K562 (cell line): ENCODE results near the gene ANXA1. TPM values are rescaled to one million over a fixed set of nuclear protein-coding genes. Genes with fewer than 3 reads are reported as not detected.

Source experiments
- ARNT ChIP-seq, 2 experiments: fragments of 450-650 bp; IDR thresholded peaks; 2 replicates each; pipeline ENCODE4 v1.6.1; 2016; ENCODE audit warnings: mild to moderate bottlenecking in 1 of 2
- ATF7 ChIP-seq: fragments of 450-650 bp; IDR thresholded peaks from 2 replicates; pipeline ENCODE4 v1.7.1; 2014; ENCODE audit warnings: mild to moderate bottlenecking, moderate library complexity
- BRD4 ChIP-seq: fragments of 200-600 bp; sonication (generic); IDR thresholded peaks from 2 replicates; pipeline ENCODE4 v1.6.1; 2017; ENCODE audit warnings: inconsistent platforms
- CBX1 ChIP-seq: sonication (generic); IDR thresholded peaks from 2 replicates; pipeline ENCODE4 v1.6.1; 2016; ENCODE audit warnings: antibody characterized with exemption, low read depth, mild to moderate bottlenecking
- EP300 ChIP-seq: IDR thresholded peaks from 2 replicates; pipeline ENCODE4 v1.6.1; 2012; ENCODE audit warnings: low read length, improper control_type of control experiment
- EP400 ChIP-seq: fragments of 450-650 bp; IDR thresholded peaks from 2 replicates; pipeline ENCODE4 v1.6.1; 2017; ENCODE audit warnings: antibody characterized with exemption, mild to moderate bottlenecking, moderate library complexity
- FOSL1 ChIP-seq: fragments of 200-800 bp; sonication (Bioruptor generic); conservative IDR thresholded peaks from 2 replicates; pipeline ENCODE4 v1.6.1; 2016; ENCODE audit warnings: missing genetic modification characterization, missing compliant biosample characterization
- FOXA3 ChIP-seq, 2 experiments: fragments of 450-650 bp in 1 of 2; sonication (generic) in 1 of 2; formaldehyde crosslinking; IDR thresholded peaks in 1 of 2; conservative IDR thresholded peaks in 1 of 2; 2 replicates each; pipeline versions ENCODE4 v1.4.0 to v1.8.0; 2020 to 2022; ENCODE audit warnings: mild to moderate bottlenecking in 2 of 2, missing genetic modification reagents in 1 of 2
- JUNB ChIP-seq: fragments of 450-650 bp; formaldehyde crosslinking; conservative IDR thresholded peaks from 2 replicates; pipeline ENCODE4 v1.4.0; 2020; ENCODE audit warnings: mild to moderate bottlenecking
- MEIS2 ChIP-seq: fragments of 450-650 bp; IDR thresholded peaks from 2 replicates; pipeline ENCODE4 v1.6.1; 2014; ENCODE audit warnings: mild to moderate bottlenecking; ENCODE audit not compliant: partially characterized antibody
- NEUROD1 ChIP-seq: fragments of 150-350 bp; IDR thresholded peaks from 2 replicates; pipeline ENCODE4 v1.6.1; 2014; ENCODE audit warnings: borderline replicate concordance, low read length, low read depth; ENCODE audit not compliant: partially characterized antibody
- NR2C2 ChIP-seq, 2 experiments: fragments of 200-800 bp in 1 of 2; sonication (Bioruptor generic) in 1 of 2; sonication (generic) in 1 of 2; formaldehyde crosslinking in 1 of 2; IDR thresholded peaks; 2 replicates each; pipeline versions ENCODE4 v1.6.1 to v1.8.0; 2016 to 2022; ENCODE audit warnings: mild to moderate bottlenecking in 1 of 2, missing compliant biosample characterization in 1 of 2, missing genetic modification characterization in 1 of 2, missing genetic modification reagents in 1 of 2
- SAFB2 ChIP-seq: fragments of 200-400 bp; formaldehyde crosslinking; IDR thresholded peaks from 2 replicates; pipeline ENCODE4 v1.6.1; 2018; ENCODE audit warnings: borderline replicate concordance, low read length, low read depth, moderate library complexity; ENCODE audit not compliant: severe bottlenecking
- SMARCA4 ChIP-seq: fragments of 450-650 bp; IDR thresholded peaks from 2 replicates; pipeline ENCODE4 v1.6.1; 2016
- TRIM24 ChIP-seq, 2 experiments: fragments of 450-650 bp; IDR thresholded peaks; 2 replicates each; pipeline ENCODE4 v1.6.1; 2016
- ZNF24 ChIP-seq: fragments of 450-650 bp; IDR thresholded peaks from 2 replicates; pipeline ENCODE4 v1.6.1; 2016
- ZNF445 ChIP-seq: fragments of 250-450 bp; sonication (Bioruptor Pico); IDR thresholded peaks from 2 replicates; pipeline ENCODE4 v1.4.0; 2020; ENCODE audit warnings: low read depth, mild to moderate bottlenecking, moderate library complexity
- polyA plus RNA-seq, 8 experiments: library from polyadenylated mRNA; depleted of rRNA in 4 of 8; stranded (reverse) in 5 of 8; unstranded in 3 of 8; fragments of >200 nt; fragmentation: Nextera tagmentation in 2 of 8; fragmentation: Illumina TruSeq in 1 of 8; extraction: Ambion mirVana in 2 of 8; extraction: Trizol in 1 of 8; gene quantifications; 2 replicates each; pipeline versions ENCODE4 v1.2.1 to v1.2.3, GENCODE V29; 2011 to 2014; ENCODE audit warnings: inconsistent platforms in 1 of 8, missing spikeins in 1 of 8
- total RNA-seq, 7 experiments: library from RNA; depleted of rRNA in 6 of 7; stranded (reverse); fragments of >200 nt in 6 of 7; fragmentation: Illumina TruSeq in 2 of 7; extraction: Trizol in 2 of 7; gene quantifications; 2 replicates each; pipeline versions ENCODE4 v1.2.1 to v1.2.3, GENCODE V29; 2011 to 2021; ENCODE audit warnings: low replicate concordance in 1 of 7
- TF ChIP-seq, protein P1 (sequence below): sonication (generic); formaldehyde crosslinking; IDR thresholded peaks from 2 replicates; pipeline ENCODE4 v1.8.0; 2022; ENCODE audit warnings: mild to moderate bottlenecking, low read depth, missing genetic modification reagents
- TF ChIP-seq, protein P2 (sequence below): fragments of 450-650 bp; IDR thresholded peaks from 2 replicates; pipeline ENCODE4 v1.6.1; 2016; ENCODE audit warnings: missing biosample characterization, missing genetic modification characterization
- TF ChIP-seq, protein P3 (sequence below): sonication (generic); formaldehyde crosslinking; IDR thresholded peaks from 2 replicates; pipeline ENCODE4 v1.8.0; 2022; ENCODE audit warnings: mild to moderate bottlenecking, missing genetic modification reagents

ANXA1 gene
- total and polyA plus RNA-seq, 9 of the 15 experiments (the other 6 are each of a cell fraction or from before 2014, with no cell fraction given), result 406 to 1,298 (median 620) TPM

DNA sequence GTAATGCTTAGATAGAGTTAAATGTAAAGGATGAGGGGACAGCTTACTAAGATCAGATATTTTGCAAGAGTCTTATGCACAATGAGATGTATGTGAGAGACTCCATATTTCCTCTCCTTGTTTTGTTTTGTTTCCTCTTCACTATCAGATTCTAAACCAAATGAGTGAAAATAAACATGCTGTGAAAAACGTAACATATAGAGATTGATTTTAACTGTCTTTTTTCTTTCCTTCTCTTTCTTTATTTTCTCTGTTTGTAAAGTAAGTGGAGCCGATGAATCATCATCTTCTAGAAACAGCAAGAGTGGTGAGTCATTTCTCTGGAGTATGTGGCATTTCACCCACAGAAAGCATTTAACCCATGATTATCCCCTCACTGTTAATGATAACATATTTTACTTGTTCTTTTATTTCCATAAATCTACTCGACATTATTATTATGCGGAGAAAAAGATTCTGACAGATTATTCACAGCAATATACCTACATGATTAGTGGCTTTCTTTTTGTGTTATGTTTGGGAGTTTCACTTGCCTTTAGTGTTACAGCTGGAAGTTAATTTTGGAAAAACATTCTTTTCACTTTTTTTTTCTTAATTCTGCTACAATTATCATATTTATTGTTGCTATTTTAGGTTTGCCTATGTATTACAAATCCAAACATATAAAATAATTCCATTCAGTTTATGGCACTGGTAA lies 2.1 kb upstream of the ANXA1 start (continued):
- TF ChIP-seq FOXA3 (CRISPR knock-in tag; conservative IDR thresholded peaks at IDR 0.05 in 1 of 2, IDR thresholded peaks at IDR 0.05 in 1 of 2) (0 out of 4 replicates have a peak, but pooled peaks of 1 of the 2 experiments have one; percentile 21), ARNT (IDR thresholded peaks at IDR 0.05) (peak; percentile 37 to 99; a peak in 3 of 4 replicates), TRIM24 (IDR thresholded peaks at IDR 0.05) (peak in 1 of 2 experiments; percentile 48; a peak in 1 of 4 replicates), ATF7 (peak; percentile 69; the same call in 1 of the 2 replicates), SAFB2 (no peak), JUNB (CRISPR knock-in tag) (peak; percentile 93), ZNF445 (CRISPR knock-in tag) (no peak), NR2C2 (CRISPR knock-in tag; IDR thresholded peaks at IDR 0.05) (no peak), NR2C2 (tag; IDR thresholded peaks at IDR 0.05) (no peak; the same call in 1 of the 2 replicates), BRD4 (0 out of 2 replicates have a peak, but pooled peaks have one; percentile 31), SMARCA4 (peak; percentile 95), NEUROD1 (peak; percentile 34), ZNF24 (no peak), EP400 (peak; percentile 22; the same call in 1 of the 2 replicates), EP300 (peak; percentile 70; the same call in 1 of the 2 replicates), MEIS2 (peak; percentile 55), FOSL1 (tag) (peak; percentile 99), CBX1 (no peak)
- TF ChIP-seq, protein P1, sequence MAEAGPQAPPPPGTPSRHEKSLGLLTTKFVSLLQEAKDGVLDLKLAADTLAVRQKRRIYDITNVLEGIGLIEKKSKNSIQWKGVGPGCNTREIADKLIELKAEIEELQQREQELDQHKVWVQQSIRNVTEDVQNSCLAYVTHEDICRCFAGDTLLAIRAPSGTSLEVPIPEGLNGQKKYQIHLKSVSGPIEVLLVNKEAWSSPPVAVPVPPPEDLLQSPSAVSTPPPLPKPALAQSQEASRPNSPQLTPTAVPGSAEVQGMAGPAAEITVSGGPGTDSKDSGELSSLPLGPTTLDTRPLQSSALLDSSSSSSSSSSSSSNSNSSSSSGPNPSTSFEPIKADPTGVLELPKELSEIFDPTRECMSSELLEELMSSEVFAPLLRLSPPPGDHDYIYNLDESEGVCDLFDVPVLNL (CRISPR knock-in tag), result no peak
- TF ChIP-seq, protein P2, sequence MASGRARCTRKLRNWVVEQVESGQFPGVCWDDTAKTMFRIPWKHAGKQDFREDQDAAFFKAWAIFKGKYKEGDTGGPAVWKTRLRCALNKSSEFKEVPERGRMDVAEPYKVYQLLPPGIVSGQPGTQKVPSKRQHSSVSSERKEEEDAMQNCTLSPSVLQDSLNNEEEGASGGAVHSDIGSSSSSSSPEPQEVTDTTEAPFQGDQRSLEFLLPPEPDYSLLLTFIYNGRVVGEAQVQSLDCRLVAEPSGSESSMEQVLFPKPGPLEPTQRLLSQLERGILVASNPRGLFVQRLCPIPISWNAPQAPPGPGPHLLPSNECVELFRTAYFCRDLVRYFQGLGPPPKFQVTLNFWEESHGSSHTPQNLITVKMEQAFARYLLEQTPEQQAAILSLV (tag), result no peak
- TF ChIP-seq, protein P3, sequence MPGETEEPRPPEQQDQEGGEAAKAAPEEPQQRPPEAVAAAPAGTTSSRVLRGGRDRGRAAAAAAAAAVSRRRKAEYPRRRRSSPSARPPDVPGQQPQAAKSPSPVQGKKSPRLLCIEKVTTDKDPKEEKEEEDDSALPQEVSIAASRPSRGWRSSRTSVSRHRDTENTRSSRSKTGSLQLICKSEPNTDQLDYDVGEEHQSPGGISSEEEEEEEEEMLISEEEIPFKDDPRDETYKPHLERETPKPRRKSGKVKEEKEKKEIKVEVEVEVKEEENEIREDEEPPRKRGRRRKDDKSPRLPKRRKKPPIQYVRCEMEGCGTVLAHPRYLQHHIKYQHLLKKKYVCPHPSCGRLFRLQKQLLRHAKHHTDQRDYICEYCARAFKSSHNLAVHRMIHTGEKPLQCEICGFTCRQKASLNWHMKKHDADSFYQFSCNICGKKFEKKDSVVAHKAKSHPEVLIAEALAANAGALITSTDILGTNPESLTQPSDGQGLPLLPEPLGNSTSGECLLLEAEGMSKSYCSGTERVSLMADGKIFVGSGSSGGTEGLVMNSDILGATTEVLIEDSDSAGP (CRISPR knock-in tag), result no peak
